ENCODE data around the gene UBA1. TPM values are rescaled to one million over a fixed set of nuclear protein-coding genes. Genes with fewer than 3 reads are reported as not detected.

Gene UBA1
- total RNA-seq, result 170 and 214 TPM in 2 replicates

GRCh38 chrX:47193475-47194193 lies at the start of gene UBA1:
UBA1 (plus strand) TSS chrX:47193829; CDS start chrX:47198803, 4,974 bp downstream.

GRCh38 chrX:47144626-47145394 lies 48.8 kb upstream of the UBA1 start, which contains the start of the genes NDUFB11 and RBM10:
NDUFB11 (minus strand) TSS chrX:47144702; CDS start chrX:47144679, 23 bp downstream.
RBM10 (plus strand) TSS chrX:47145221; CDS start chrX:47147482, 2,261 bp downstream.

GRCh38 chrX:47218280-47218919 lies 24.8 kb downstream of the UBA1 start, which contains the start of gene CDK16:
CDK16 (plus strand) TSS chrX:47218681; CDS start chrX:47223558, 4,877 bp downstream.

GRCh38 chrX:47232803-47233332 lies 39.2 kb downstream of the UBA1 start, which contains the start of gene USP11:
USP11 (plus strand) TSS chrX:47233009; CDS start chrX:47233044, 35 bp downstream.

Other genes starting within 250 kb of the UBA1 start
- 2.9 and 6.7 TPM in 2 replicates for gene RGN, start 115.4 kb upstream of the UBA1 start, total RNA-seq
- 38.1 and 57.2 TPM in 2 replicates for gene NDUFB11, start 49.1 kb upstream of the UBA1 start, total RNA-seq
- 61.2 and 69.6 TPM in 2 replicates for gene RBM10, start 48.6 kb upstream of the UBA1 start, total RNA-seq
- 88.1 and 124 TPM in 2 replicates for gene CDK16, start 24.9 kb downstream of the UBA1 start, total RNA-seq
- 50.8 and 53.0 TPM in 2 replicates for gene USP11, start 39.2 kb downstream of the UBA1 start, total RNA-seq
- 0.11 and 0.12 TPM in 2 replicates for gene ZNF157, start 176.7 kb downstream of the UBA1 start, total RNA-seq

Measured in uterine smooth muscle cell (primary cell).